OCI-LY1 (cell line): ENCODE results near the gene NEK4.

Source experiments
- H2AFZ ChIP-seq: fragments of 200-600 bp; sonication (generic), shearing (Covaris generic); 2 replicates; pipeline ENCODE4 v1.6.0; 2014; ENCODE audit warnings: antibody characterized with exemption, mild to moderate bottlenecking, low read length
- H3F3A ChIP-seq: fragments of 200-600 bp; sonication (generic), shearing (Covaris generic); 2 replicates; pipeline ENCODE4 v1.6.0; 2014; ENCODE audit warnings: mild to moderate bottlenecking, antibody characterized with exemption, low read length, moderate library complexity; ENCODE audit not compliant: insufficient read depth
- H3K27ac ChIP-seq: fragments of 200-600 bp; sonication (generic); 2 replicates; pipeline ENCODE4 v1.5.1; 2014; ENCODE audit warnings: low read length, mixed run types, mild to moderate bottlenecking, low read depth; ENCODE audit not compliant: poor library complexity, severe bottlenecking
- H3K27me3 ChIP-seq: fragments of 200-600 bp; sonication (generic); 2 replicates; pipeline ENCODE4 v1.6.0; 2014; ENCODE audit warnings: antibody characterized with exemption, mild to moderate bottlenecking, low read length, moderate library complexity; ENCODE audit not compliant: insufficient read depth
- H3K36me3 ChIP-seq: fragments of 200-600 bp; sonication (generic); 2 replicates; pipeline ENCODE4 v1.6.1; 2014; ENCODE audit warnings: mild to moderate bottlenecking, antibody characterized with exemption, low read length, moderate library complexity, mixed read lengths; ENCODE audit not compliant: insufficient read depth
- H3K4me1 ChIP-seq: fragments of 200-600 bp; sonication (generic); 2 replicates; pipeline ENCODE4 v1.5.1; 2014; ENCODE audit warnings: mild to moderate bottlenecking, low read length, moderate library complexity; ENCODE audit not compliant: insufficient read depth, severe bottlenecking
- H3K4me2 ChIP-seq: fragments of 200-600 bp; sonication (generic), shearing (Covaris generic); 2 replicates; pipeline ENCODE4 v1.6.1; 2014; ENCODE audit warnings: low read length
- H3K4me3 ChIP-seq: fragments of 200-600 bp; sonication (generic); 2 replicates; pipeline ENCODE4 v1.5.1; 2014; ENCODE audit warnings: low read length, low read depth, mild to moderate bottlenecking, mixed read lengths; ENCODE audit not compliant: poor library complexity, severe bottlenecking
- H3K79me2 ChIP-seq: fragments of 200-600 bp; shearing (Covaris generic); 2 replicates; pipeline ENCODE4 v1.6.1; 2016; ENCODE audit warnings: mixed run types, low read length, mixed read lengths; ENCODE audit not compliant: insufficient read depth
- H3K9ac ChIP-seq: fragments of 200-600 bp; sonication (generic), shearing (Covaris generic); 2 replicates; pipeline ENCODE4 v1.6.1; 2014; ENCODE audit warnings: mild to moderate bottlenecking, low read length, mixed read lengths
- H3K9me2 ChIP-seq: fragments of 200-600 bp; sonication (generic), shearing (Covaris generic); 2 replicates; pipeline ENCODE4 v1.6.1; 2014; ENCODE audit warnings: low read depth, mild to moderate bottlenecking, low read length, mixed read lengths
- H3K9me3 ChIP-seq: fragments of 200-600 bp; shearing (Covaris generic); 2 replicates; pipeline ENCODE4 v1.6.1; 2014; ENCODE audit warnings: low read length, mixed read lengths
- H4K20me1 ChIP-seq: fragments of 200-600 bp; sonication (generic), shearing (Covaris generic); 2 replicates; pipeline ENCODE4 v1.6.0; 2016; ENCODE audit warnings: mild to moderate bottlenecking, low read length; ENCODE audit not compliant: insufficient read depth
- EZH2 ChIP-seq: fragments of 200-600 bp; sonication (generic), shearing (Covaris generic); IDR thresholded peaks from 2 replicates; pipeline ENCODE4 v1.8.0; 2017; ENCODE audit warnings: borderline replicate concordance, mixed run types, mild to moderate bottlenecking, antibody characterized with exemption, low read length, moderate library complexity, mixed read lengths
- TF ChIP-seq, protein P1 (sequence below): fragments of 200-600 bp; sonication (generic), shearing (Covaris generic); IDR thresholded peaks from 2 replicates; pipeline ENCODE4 v1.5.1; 2017; ENCODE audit warnings: mild to moderate bottlenecking, antibody characterized with exemption, low read length, moderate library complexity, mixed read lengths

NEK4 gene

DNA sequence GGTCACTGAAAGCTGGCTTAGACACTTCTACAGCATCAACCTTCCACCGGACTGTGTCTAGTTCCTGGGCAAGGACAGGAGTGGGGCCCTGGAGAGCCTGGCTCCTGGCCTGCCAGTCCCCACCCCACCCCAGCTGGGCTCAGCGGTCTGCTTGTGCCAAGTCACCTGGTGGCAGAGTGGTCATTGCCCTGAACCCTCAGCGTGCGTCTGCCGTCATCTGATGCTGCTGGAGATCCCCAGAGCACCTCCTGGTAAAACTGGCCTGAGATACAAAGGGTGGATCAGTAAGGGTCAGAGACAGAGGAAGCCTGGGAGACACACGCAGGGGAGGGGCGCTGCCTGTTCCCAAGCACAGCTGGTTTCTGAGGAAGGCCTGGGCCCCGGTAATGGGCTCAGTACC, 43.1 kb upstream of the NEK4 start:
- Histone ChIP-seq H3F3A (no peaks in the 10 kb centered on the region), H3K36me3 (no peaks in the 10 kb centered on the region), H3K9me3 (no peaks in the 10 kb centered on the region), H4K20me1 (no peaks in the 10 kb centered on the region), H2AFZ (no peak overlapping the region), H3K9ac (no peak overlapping the region), H3K79me2 (no peaks in the 10 kb centered on the region), H3K9me2 (no peaks in the 10 kb centered on the region), H3K4me3 (no peak overlapping the region), H3K4me2 (no peak overlapping the region), H3K27ac (no peak overlapping the region), H3K27me3 (no peaks in the 10 kb centered on the region), H3K4me1 (no peaks in the 10 kb centered on the region)
- TF ChIP-seq, protein P1, sequence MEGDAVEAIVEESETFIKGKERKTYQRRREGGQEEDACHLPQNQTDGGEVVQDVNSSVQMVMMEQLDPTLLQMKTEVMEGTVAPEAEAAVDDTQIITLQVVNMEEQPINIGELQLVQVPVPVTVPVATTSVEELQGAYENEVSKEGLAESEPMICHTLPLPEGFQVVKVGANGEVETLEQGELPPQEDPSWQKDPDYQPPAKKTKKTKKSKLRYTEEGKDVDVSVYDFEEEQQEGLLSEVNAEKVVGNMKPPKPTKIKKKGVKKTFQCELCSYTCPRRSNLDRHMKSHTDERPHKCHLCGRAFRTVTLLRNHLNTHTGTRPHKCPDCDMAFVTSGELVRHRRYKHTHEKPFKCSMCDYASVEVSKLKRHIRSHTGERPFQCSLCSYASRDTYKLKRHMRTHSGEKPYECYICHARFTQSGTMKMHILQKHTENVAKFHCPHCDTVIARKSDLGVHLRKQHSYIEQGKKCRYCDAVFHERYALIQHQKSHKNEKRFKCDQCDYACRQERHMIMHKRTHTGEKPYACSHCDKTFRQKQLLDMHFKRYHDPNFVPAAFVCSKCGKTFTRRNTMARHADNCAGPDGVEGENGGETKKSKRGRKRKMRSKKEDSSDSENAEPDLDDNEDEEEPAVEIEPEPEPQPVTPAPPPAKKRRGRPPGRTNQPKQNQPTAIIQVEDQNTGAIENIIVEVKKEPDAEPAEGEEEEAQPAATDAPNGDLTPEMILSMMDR = no peak
- TF ChIP-seq EZH2 = no peak

DNA sequence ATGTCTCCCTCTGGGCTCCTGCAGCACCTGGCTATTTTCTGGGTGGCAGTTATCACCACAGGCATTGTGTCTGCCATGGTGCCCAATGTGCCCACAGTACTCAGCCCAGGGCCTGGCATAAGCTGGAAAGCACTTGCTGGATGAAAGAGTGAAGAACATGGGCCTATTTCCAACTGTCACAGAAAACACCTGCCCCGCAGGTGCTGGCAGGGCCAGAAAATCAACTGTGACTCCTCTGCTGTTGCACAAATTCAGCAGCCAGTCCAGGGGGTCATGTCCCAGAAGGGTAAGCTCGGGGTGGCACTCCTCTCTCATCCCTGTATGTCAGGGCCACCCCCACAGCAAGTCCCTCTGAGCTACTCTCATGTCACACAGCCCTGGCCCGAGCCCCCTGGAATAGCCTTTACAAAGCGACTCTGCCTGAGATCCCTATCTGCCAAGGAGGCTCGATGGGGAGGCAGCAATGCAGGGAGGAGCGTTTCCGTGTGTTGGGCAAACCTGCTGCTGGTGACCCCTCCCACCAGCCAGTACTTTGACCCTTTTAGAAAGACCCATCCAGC, 40.8 kb upstream of the NEK4 start:
- Histone ChIP-seq H3K79me2 (no peaks in the 10 kb centered on the region), H3K4me2 (no peak overlapping the region), H3K36me3 (no peaks in the 10 kb centered on the region), H3F3A (no peaks in the 10 kb centered on the region), H3K27ac (no peak overlapping the region), H3K9me2 (no peaks in the 10 kb centered on the region), H3K4me1 (no peaks in the 10 kb centered on the region), H4K20me1 (no peaks in the 10 kb centered on the region), H3K9me3 (no peaks in the 10 kb centered on the region), H3K9ac (no peak overlapping the region), H3K4me3 (no peak overlapping the region), H2AFZ (no peak overlapping the region), H3K27me3 (no peaks in the 10 kb centered on the region)
- TF ChIP-seq, protein P1 = no peak
- no peak for TF ChIP-seq EZH2

DNA sequence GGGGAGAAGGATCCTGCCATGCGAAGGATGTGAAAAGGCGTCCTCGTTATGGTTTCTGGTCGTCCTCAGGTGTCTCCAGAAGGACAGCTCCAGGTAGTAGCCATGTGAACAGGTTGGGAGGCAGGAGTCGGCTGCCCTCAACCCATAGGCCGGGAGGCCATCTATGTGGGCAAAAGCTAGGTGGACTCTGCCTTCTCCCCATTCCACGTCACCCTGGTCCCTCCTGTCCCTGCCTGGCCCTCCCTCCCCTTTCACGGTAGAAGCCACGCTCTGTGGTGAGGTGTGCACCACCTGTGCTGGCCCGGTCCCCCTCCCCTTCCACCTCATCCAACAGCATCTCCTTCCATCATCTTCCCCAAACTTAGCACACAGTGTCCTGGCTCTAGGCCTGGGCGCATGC, 40.2 kb upstream of the NEK4 start:
- Histone ChIP-seq H3K27me3 (no peaks in the 10 kb centered on the region), H3K4me3 (no peak overlapping the region), H3F3A (no peaks in the 10 kb centered on the region), H3K79me2 (no peaks in the 10 kb centered on the region), H3K4me2 (no peak overlapping the region), H3K9me3 (no peaks in the 10 kb centered on the region), H3K4me1 (no peaks in the 10 kb centered on the region), H2AFZ (no peak overlapping the region), H3K9me2 (no peaks in the 10 kb centered on the region), H3K36me3 (no peaks in the 10 kb centered on the region), H4K20me1 (no peaks in the 10 kb centered on the region), H3K9ac (no peak overlapping the region), H3K27ac (no peak overlapping the region)
- TF ChIP-seq EZH2 = no peak
- TF ChIP-seq, protein P1 = no peak
